Stimulated activated naive CD8-positive, alpha-beta T cell treated with anti-CD3 and anti-CD28 coated beads, Interleukin-15, Interleukin-2, amounts not matched to agents 100 U/mL and 50 U/mL, for 24 hours (primary cell): ENCODE data around the gene RPRD1B.

Source experiments
- ATAC-seq: fragments of 150-1000 bp; cut with Tn5 transposase; one replicate; pipeline ENCODE4 v1.10.0; 2021
- DNase-seq: peaks from one replicate; pipeline ENCODE4 v3.0.0; 2021

RPRD1B gene

GRCh38 chr20:38121741-38122140 lies 88.2 kb downstream of the RPRD1B start:
- ATAC-seq, result no peak
- no peak for DNase-seq

- no peak for ATAC-seq
- no peak for DNase-seq
Observed at GRCh38 chr20:38123021-38123587, 89.6 kb downstream of the RPRD1B start.

- DNase-seq (no peak), ATAC-seq (no peak)
Observed at GRCh38 chr20:38125157-38126056, 91.9 kb downstream of the RPRD1B start.

DNA sequence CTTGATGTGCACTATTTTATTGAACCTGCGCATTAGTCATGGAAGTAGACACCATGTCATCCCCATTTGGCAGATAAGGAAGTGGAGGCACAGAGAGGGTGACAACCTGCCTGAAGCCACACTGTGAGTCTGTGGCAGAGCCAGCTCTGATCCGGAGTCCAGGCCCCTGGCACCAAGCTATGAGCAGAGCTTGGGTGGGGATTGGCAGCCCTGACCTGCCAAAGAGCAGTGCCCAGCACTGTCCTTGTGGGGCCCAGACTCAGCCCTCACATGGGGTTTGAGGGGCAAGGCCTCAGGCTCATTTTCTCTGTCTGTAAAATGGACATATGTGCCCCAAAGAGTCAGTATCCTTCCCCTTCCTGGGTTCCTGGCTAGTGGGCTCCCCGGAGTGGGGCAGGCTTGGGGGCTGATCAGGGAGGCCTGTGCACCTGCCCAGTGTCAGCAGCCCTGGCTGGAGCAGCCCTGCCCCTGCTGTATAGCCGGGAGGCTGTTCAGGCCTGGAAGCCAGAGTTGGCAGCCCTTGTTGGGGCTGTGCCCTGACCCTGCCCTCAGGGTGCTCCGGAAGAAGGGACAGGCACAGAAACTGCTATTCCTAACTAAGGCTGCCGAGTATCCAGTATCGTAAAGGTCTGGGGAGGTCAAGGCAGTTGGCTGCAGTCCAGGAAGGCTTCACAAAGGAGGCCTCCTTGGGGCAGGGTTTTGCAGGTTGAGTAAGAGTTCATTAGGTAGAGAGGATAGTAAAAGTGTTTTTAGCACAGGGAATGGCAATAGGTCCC lies 92.8 kb downstream of the RPRD1B start:
- ATAC-seq (no peak), DNase-seq (no peak)

DNA sequence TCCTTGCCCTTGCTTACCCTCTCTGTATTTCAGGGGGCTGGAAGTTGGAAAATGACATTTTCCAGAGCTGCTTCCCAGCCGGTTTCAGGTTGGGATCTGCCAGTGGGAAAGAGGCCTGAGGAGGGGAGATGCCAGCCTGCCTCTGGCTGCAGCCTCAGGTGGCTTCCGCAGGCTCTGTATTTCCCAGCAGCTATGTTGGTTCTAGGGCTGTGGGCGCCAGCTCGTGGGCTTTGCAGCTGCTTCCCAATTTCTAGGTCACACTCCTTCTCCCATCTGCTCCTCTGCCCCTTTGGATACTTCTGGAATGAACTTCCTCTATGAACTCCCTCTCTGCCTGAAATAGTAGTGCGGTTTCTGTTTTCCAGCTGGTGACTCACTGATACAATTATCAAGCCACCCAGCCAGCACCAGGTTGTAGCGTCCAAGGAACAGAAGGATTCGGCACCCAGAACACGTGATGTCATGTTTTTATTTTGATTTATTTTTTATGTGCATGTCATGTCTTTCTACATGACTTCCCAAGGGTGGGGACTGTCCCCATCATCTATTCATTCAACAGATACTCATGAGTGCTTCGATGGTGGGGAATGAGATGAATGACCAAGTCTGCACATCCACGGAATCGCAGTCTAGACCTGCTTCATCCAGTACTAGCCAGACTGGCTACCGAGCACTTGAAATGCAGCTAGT lies 93.5 kb downstream of the RPRD1B start:
- no peak for ATAC-seq

DNA sequence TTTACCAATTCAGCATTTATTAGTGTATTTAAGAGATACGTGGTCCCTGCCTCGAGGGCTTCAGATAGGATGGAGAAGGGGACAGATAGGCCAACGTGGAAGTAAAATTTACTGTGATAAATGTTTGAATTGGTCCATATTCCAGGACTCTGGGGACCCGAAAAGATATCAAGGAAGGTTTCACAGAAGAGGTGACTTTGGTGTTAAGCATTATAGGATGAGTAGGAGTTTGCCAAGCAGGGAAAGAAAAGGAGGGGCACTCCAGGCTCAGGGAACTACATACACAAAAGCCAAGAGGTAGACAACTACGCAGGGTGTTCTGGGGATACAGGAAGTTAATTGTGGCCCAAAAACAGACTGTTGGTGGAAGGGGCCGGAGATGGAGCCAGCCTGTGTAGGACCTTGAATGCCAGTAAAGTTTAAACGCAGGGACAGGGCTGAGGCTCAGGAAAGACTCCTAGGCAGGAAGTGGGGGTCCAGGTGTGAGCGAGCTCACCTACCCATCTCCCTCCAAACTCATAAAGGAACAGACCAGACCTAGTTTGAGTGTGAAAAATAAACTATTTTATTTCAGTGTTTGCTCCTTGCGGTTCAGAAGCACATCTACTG lies 94.5 kb downstream of the RPRD1B start:
- DNase-seq (no peak), ATAC-seq (no peak)

More for the DNA sequence above, 93.5 kb downstream of the RPRD1B start:
- DNase-seq, result no peak

DNA sequence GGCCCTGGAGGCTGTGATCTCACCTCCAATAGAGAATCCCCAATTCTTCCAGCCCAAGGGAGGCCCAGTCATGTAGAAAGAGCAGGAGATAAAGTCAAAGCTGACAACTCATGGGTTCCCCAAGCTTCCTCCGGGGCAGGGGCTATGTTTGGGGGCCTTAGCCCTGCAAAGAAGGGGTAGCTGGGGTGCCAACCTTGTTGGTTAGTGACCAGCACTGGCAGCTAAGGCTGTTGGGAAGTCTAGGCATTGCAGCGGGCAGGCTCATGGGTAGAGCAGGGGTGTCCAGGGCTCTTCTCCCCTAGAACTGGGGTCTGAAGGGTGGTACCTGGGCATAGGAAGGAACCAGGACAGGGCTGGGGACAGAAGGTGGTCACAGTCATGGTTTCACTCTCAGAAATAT lies 95.1 kb downstream of the RPRD1B start:
- no peak for ATAC-seq
- no peak for DNase-seq

DNA sequence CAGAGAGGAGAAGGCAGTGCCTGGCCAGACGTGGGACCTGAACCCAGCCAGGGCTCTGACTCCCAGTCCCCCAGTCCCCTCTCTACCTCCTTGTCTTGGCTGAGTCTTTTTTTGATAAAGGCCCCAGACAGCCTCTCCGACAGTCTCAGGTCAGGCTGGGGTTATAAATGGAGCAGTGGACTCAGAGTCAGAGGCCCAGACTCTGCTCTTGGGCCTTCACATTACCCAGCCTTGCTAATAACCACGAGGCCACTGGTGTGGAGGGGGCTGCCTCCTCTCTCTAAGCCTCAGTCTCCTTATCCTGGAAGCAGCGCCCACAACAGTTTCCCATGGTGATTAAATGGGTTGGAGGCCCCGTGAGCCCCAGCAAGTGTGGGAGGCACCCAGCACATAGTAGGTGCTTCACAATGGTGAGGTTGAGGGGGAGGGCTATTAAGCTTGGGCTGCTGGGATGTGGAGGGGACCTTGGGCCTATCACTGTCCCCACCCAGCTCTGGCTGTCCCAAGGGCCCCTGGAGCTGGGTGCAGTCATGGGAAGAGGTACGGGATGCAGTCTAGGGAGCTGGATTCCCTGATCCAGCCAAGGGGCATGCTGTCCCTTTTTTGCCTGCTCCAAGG lies 95.8 kb downstream of the RPRD1B start:
- ATAC-seq (no peak), DNase-seq (no peak)

DNA sequence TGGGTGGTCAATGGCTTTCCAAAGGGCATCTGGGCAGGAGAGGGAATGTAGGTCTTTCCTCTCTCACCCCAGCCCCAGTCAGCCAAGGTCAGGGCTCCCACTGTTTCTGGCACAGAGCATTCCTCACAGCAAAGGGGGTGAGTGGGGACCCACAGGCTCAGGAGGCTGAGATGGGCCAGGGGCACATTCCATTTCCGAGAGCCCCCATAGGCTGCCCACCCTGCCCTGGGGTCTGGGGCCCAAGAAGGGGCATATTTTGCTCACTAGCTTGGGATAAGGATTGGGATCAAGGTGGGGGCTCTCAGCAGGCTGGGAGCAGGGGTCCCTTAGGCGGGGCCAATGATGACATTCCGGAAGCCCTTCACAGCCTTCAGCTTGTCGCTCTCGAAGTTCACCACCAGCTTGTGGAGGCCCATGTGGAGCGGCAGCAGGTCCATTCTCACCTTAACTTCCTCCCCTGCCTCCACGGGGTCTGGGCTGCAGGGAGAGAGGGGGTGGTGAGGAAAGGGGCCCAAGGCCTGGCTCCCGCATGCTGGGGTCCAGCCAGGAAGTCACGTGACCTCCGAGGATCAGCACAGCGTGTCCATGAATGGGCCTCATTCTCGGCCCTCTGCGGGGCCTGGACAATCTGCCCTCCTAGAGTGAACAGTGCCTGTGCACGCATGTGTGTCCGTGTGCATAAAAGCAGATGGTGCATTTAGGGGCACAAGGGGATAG lies 96.5 kb downstream of the RPRD1B start:
- no peak for DNase-seq
- ATAC-seq, result no peak

GRCh38 chr20:38130687-38131587 lies 97.4 kb downstream of the RPRD1B start:
- ATAC-seq (no peak), DNase-seq (no peak)

DNA sequence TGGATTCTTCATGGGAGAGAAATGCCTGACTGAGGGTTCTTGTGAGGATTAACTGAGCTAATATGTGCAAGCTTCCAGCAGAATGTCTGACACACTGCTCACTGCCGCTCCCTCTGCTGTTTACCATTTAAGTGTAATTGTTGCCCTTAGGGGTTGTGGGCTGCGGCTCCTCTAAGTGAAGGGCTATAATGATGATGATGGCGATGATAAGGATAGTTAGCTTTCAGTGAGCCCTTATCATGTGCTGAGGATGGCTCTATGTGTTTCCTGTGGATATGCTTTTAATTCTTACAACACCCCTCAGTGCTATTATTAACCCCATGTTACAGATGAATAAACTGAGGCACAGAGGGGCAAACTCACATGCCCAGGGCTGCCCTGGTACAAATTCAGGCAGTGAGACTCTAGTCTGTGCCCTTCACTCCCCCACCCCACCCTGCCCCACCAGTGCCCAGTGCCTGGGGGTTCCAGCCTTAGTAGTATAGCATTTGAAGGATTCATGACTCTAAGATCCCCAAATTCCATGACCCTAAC lies 98.1 kb downstream of the RPRD1B start:
- no peak for ATAC-seq
- DNase-seq, result no peak

- DNase-seq (no peak), ATAC-seq (no peak)
Observed at GRCh38 chr20:38132156-38132909, 98.8 kb downstream of the RPRD1B start.

- DNase-seq, result no peak
- ATAC-seq, result no peak
Observed at GRCh38 chr20:38132910-38133501, 99.5 kb downstream of the RPRD1B start.

DNA sequence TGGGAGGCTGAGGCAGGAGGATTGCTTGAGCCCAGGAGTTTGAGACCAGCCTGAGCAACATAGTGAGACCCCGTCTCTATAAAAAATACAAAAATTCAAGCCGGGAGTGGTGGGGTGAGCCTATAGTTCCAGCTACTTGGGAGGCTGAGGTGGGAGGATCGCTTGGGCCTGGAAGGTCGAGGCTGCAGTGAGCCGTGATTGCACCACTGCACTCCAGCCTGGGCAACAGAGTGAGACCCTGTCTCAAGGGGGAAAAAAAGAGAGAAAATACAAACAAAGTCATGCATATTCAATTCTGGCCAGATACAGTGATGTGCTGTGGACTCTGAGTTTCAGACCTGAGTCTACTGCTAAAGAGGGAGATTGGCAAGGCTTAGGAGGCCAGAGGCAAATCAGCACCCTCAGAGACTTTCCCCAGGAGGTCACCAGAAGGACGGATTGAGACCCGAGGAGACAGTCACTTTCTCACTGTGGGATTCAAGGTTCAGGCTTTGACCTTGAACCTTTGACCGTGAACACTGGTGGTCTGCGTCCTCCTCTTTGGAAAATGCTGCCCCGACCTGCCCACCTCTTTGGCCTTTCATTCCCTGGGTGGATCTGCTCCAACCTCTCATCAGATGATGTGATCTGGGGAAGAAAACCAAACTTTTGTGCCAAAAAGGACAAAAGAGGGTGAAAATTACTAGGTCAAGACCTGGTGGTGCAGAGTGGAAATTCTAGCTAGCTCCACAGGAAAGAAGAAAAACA lies 100.3 kb downstream of the RPRD1B start:
- ATAC-seq (no peak), DNase-seq (no peak)

- DNase-seq, result no peak
- ATAC-seq, result no peak
Observed at GRCh38 chr20:38134427-38135270, 101.1 kb downstream of the RPRD1B start.

- no peak for ATAC-seq
- no peak for DNase-seq
Observed at GRCh38 chr20:38135271-38135650, 101.7 kb downstream of the RPRD1B start.
